K562 (cell line): ENCODE results near the gene LPAR5. TPM values are rescaled to one million over a fixed set of nuclear protein-coding genes. Genes with fewer than 3 reads are reported as not detected.

ENCODE experiments used
- ATAC-seq: fragments of 200-7000 bp; cut with Tn5 transposase; 3 replicates; pipeline ENCODE4 v1.9.1; 2020; ENCODE audit warnings: moderate library complexity
- BruUV-seq: library from RNA; stranded (reverse); fragments of 400-500 nt; replicated peaks from 2 replicates; lab custom pipeline; 2021; lab: Mats Ljungman, UMichigan
- CTCF ChIA-PET: fragments of 300-600 bp; formaldehyde crosslinking; extraction: SDS; loops from one replicate; lab custom pipeline; 2021; ENCODE audit warnings: low intra/inter-chr PET ratio; lab: Yijun Ruan, JAX
- POLR2A ChIA-PET: fragments of 300-600, 350-650 bp; sonication (Branson Sonifier 250); formaldehyde crosslinking; extraction: SDS; loops from one replicate; lab custom pipeline; 2021; ENCODE audit warnings: antibody characterized with exemption, inconsistent platforms; lab: Yijun Ruan, JAX
- DNase-seq, 4 experiments: peaks; one replicate each; pipeline versions ENCODE4 v3.0.0 to v3.0.0-alpha.2; 2011 to 2018; ENCODE audit warnings: low spot score in 3 of 4, mixed read lengths in 3 of 4; ENCODE audit errors: extremely low read depth in 1 of 4
- FAIRE-seq: peaks from 2 replicates; lab custom pipeline; 2011; peaks lifted over from hg19 to GRCh38; lab: Jason Lieb, UNC
- H2AFZ ChIP-seq: 2 replicates; pipeline ENCODE4 v1.6.0; 2011; ENCODE audit warnings: low read depth, low read length, control low read depth, inconsistent platforms
- H3K27ac ChIP-seq: fragments of 200-600 bp; 3 replicates; pipeline ENCODE4 v1.8.0; 2011; ENCODE audit warnings: low read depth, mild to moderate bottlenecking, control low read depth, inconsistent platforms, low read length, moderate library complexity, mixed read lengths; ENCODE audit errors: extremely low read depth
- H3K27me3 ChIP-seq, 2 experiments: fragments of 300-600 bp in 1 of 2; 2 replicates in 1 of 2; 3 replicates in 1 of 2; pipeline versions ENCODE4 v1.6.0 to v1.8.0; 2011; ENCODE audit warnings: inconsistent platforms in 2 of 2, low read length in 2 of 2, mild to moderate bottlenecking in 1 of 2, mixed read lengths in 1 of 2, moderate library complexity in 1 of 2; ENCODE audit not compliant: control insufficient read depth in 2 of 2, insufficient read depth in 2 of 2
- H3K36me3 ChIP-seq: fragments of 300-600 bp; 3 replicates; pipeline ENCODE4 v1.8.0; 2011; ENCODE audit warnings: mild to moderate bottlenecking, low read length, inconsistent platforms; ENCODE audit not compliant: control insufficient read depth, insufficient read depth
- H3K4me1 ChIP-seq, 2 experiments: fragments of 200-600 bp in 1 of 2; replicated peaks in 1 of 2; 2 replicates in 1 of 2; 3 replicates in 1 of 2; pipeline versions ENCODE4 v1.5.1 to v1.8.0; 2011; ENCODE audit warnings: inconsistent platforms in 2 of 2, low read length in 2 of 2, mild to moderate bottlenecking in 1 of 2, mixed read lengths in 1 of 2, moderate library complexity in 1 of 2; ENCODE audit not compliant: control insufficient read depth in 2 of 2, insufficient read depth in 2 of 2
- H3K4me2 ChIP-seq: 2 replicates; pipeline ENCODE4 v1.6.1; 2011; ENCODE audit warnings: low read length, control low read depth, inconsistent platforms, mixed read lengths; ENCODE audit not compliant: insufficient read depth
- H3K4me3 ChIP-seq: fragments of 200-600 bp; sonication (generic), shearing (Covaris generic); 2 replicates; pipeline ENCODE4 v1.5.1; 2016; ENCODE audit warnings: control low read depth, inconsistent platforms
- H3K79me2 ChIP-seq: fragments of 200-600 bp; 3 replicates; pipeline ENCODE4 v1.8.0; 2011; ENCODE audit warnings: low read length, inconsistent platforms; ENCODE audit not compliant: control insufficient read depth, insufficient read depth
- H3K9ac ChIP-seq, 2 experiments: 2 replicates each; pipeline versions ENCODE4 v1.6.0 to v1.6.1; 2011; ENCODE audit warnings: low read depth in 2 of 2, low read length in 2 of 2, control low read depth in 1 of 2, inconsistent platforms in 1 of 2, mild to moderate bottlenecking in 1 of 2, mixed read lengths in 1 of 2; ENCODE audit not compliant: insufficient read depth in 1 of 2
- H3K9me1 ChIP-seq: one replicate; pipeline ENCODE4 v1.6.0; 2011; ENCODE audit warnings: inconsistent platforms, mild to moderate bottlenecking, low read length, moderate library complexity; ENCODE audit not compliant: control insufficient read depth, insufficient read depth
- H3K9me3 ChIP-seq: replicated peaks from 2 replicates; pipeline ENCODE4 v1.5.1; 2011; ENCODE audit warnings: low read depth, low read length, inconsistent platforms; ENCODE audit not compliant: control insufficient read depth, insufficient read depth
- H4K20me1 ChIP-seq: replicated peaks from 2 replicates; pipeline ENCODE4 v1.6.1; 2011; ENCODE audit warnings: low read length, inconsistent platforms, mixed read lengths; ENCODE audit not compliant: control insufficient read depth, insufficient read depth
- ARID3A ChIP-seq: IDR thresholded peaks from 2 replicates; pipeline ENCODE4 v1.6.1; 2012; ENCODE audit warnings: low read depth, low read length, improper control_type of control experiment, borderline replicate concordance
- C11orf30 ChIP-seq: fragments of 450-650 bp; IDR thresholded peaks from 2 replicates; pipeline ENCODE4 v1.6.1; 2016; ENCODE audit warnings: low read depth, mild to moderate bottlenecking
- CTCF ChIP-seq, 3 experiments: IDR thresholded peaks in 2 of 3; conservative IDR thresholded peaks in 1 of 3; 2 replicates each; pipeline ENCODE4 v1.5.1; 2011 to 2012; ENCODE audit warnings: low read length in 3 of 3, mild to moderate bottlenecking in 3 of 3, control low read depth in 2 of 3, improper control_type of control experiment in 1 of 3, inconsistent platforms in 1 of 3, low read depth in 1 of 3, mixed read lengths in 1 of 3, moderate library complexity in 1 of 3; ENCODE audit not compliant: insufficient read depth in 2 of 3
- KLF1 ChIP-seq: fragments of 450-650 bp; IDR thresholded peaks from 2 replicates; pipeline ENCODE4 v1.6.1; 2016; ENCODE audit warnings: missing genetic modification characterization, missing compliant biosample characterization
- PKNOX1 ChIP-seq: fragments of 450-650 bp; IDR thresholded peaks from 2 replicates; pipeline ENCODE4 v1.6.1; 2016
- POLR2G ChIP-seq: fragments of 200-400 bp; formaldehyde crosslinking; IDR thresholded peaks from 2 replicates; pipeline ENCODE4 v1.6.1; 2017; ENCODE audit warnings: low read depth, mild to moderate bottlenecking, antibody characterized with exemption, low read length, moderate library complexity
- RNF2 ChIP-seq: sonication (generic); IDR thresholded peaks from 2 replicates; pipeline ENCODE4 v1.6.1; 2016
- SIN3A ChIP-seq, 2 experiments: fragments of 150-350 bp in 1 of 2; IDR thresholded peaks; 2 replicates each; pipeline ENCODE4 v1.6.1; 2011 to 2016; ENCODE audit warnings: borderline replicate concordance in 2 of 2, low read depth in 2 of 2, low read length in 2 of 2, mild to moderate bottlenecking in 2 of 2, moderate library complexity in 2 of 2; ENCODE audit not compliant: control insufficient read depth in 1 of 2
- TAL1 ChIP-seq: fragments of 450-650 bp; IDR thresholded peaks from 2 replicates; pipeline ENCODE4 v1.6.1; 2016; ENCODE audit warnings: mild to moderate bottlenecking
- TBL1XR1 ChIP-seq, 2 experiments: IDR thresholded peaks; 2 replicates each; pipeline ENCODE4 v1.6.1; 2012; ENCODE audit warnings: improper control_type of control experiment in 2 of 2, low read length in 2 of 2, mild to moderate bottlenecking in 1 of 2
- TEAD2 ChIP-seq: fragments of 450-650 bp; IDR thresholded peaks from 2 replicates; pipeline ENCODE4 v1.6.1; 2016; ENCODE audit warnings: missing genetic modification characterization, control low read depth, missing compliant biosample characterization
- ZNF140 ChIP-seq: fragments of 250-450 bp; sonication (Bioruptor Pico); IDR thresholded peaks from 2 replicates; pipeline ENCODE4 v1.8.0; 2021; ENCODE audit warnings: moderate library complexity, mild to moderate bottlenecking, inconsistent platforms
- ZNF431 ChIP-seq: sonication (generic); formaldehyde crosslinking; IDR thresholded peaks from 2 replicates; pipeline ENCODE4 v1.8.0; 2022; ENCODE audit warnings: mild to moderate bottlenecking, missing genetic modification reagents
- ZNF511 ChIP-seq: sonication (generic); formaldehyde crosslinking; IDR thresholded peaks from 2 replicates; pipeline ENCODE4 v1.8.0; 2022; ENCODE audit warnings: mild to moderate bottlenecking, missing genetic modification reagents
- ZNF586 ChIP-seq: fragments of 450-650 bp; formaldehyde crosslinking; conservative IDR thresholded peaks from 2 replicates; pipeline ENCODE4 v1.4.0; 2020; ENCODE audit warnings: mild to moderate bottlenecking, moderate library complexity
- WGBS: fragments of 100-300 bp; shearing (Covaris generic); methylation state at CpG from one replicate; pipeline ENCODE4 v1.1.6; 2016; ENCODE audit warnings: low coverage, mixed read lengths; ENCODE audit not compliant: insufficient coverage; ENCODE audit errors: missing lambda C conversion rate; 5-methylcytosine and 5-hydroxymethylcytosine counted together
- in situ Hi-C: fragments of 300-500 bp; cut with MboI; formaldehyde crosslinking; loops from 4 replicates; pipeline ENCODE4 v1.15.0; 2018; ENCODE audit warnings: inconsistent platforms, mixed read lengths
- intact Hi-C: fragments of 100-400 bp; cut with micrococcal nuclease; formaldehyde crosslinking; loops from 2 replicates; pipeline ENCODE4 v1.14.2; 2022
- polyA plus RNA-seq, 8 experiments: library from polyadenylated mRNA; depleted of rRNA in 4 of 8; stranded (reverse) in 5 of 8; unstranded in 3 of 8; fragments of >200 nt; fragmentation: Nextera tagmentation in 2 of 8; fragmentation: Illumina TruSeq in 1 of 8; extraction: Ambion mirVana in 2 of 8; extraction: Trizol in 1 of 8; gene quantifications; 2 replicates each; pipeline versions ENCODE4 v1.2.1 to v1.2.3, GENCODE V29; 2011 to 2014; ENCODE audit warnings: inconsistent platforms in 1 of 8, missing spikeins in 1 of 8
- total RNA-seq, 7 experiments: library from RNA; depleted of rRNA in 6 of 7; stranded (reverse); fragments of >200 nt in 6 of 7; fragmentation: Illumina TruSeq in 2 of 7; extraction: Trizol in 2 of 7; gene quantifications; 2 replicates each; pipeline versions ENCODE4 v1.2.1 to v1.2.3, GENCODE V29; 2011 to 2021; ENCODE audit warnings: low replicate concordance in 1 of 7

Gene LPAR5
- total and polyA plus RNA-seq, 9 of the 15 experiments (the other 6 are each of a cell fraction or from before 2014, with no cell fraction given): 1.3 to 11.7 (median 3.6) TPM

GRCh38 chr12:6635856-6636531 lies at the start of gene LPAR5 (continued):
- TF ChIP-seq POLR2G (peak; percentile 77), RNF2 (no peak), TEAD2 (tag) (no peak), KLF1 (tag) (no peak), SIN3A (IDR thresholded peaks at IDR 0.05; ENCODE audit: borderline replicate concordance in 2 of 2, control insufficient read depth in 1 of 2, low read depth in 2 of 2, low read length in 2 of 2) (0 out of 4 replicates have a peak, but pooled peaks of 1 of the 2 experiments have one; percentile 34), ZNF586 (CRISPR knock-in tag) (no peak), ZNF431 (no peak)

- Histone ChIP-seq H3K27ac (no peak overlapping the region), H3K36me3 (peaks cover 56% of the 10 kb centered on the region), H3K27me3 (no peaks in the 10 kb centered on the region), H3K4me3 (no peak overlapping the region), H3K79me2 (peaks cover 87% of the 10 kb centered on the region), H3K9me3 (no peaks in the 10 kb centered on the region), H3K4me2 (no peak overlapping the region), H3K9ac (no peak overlapping the region), H3K4me1 (peaks cover 0 to 5% of the 10 kb centered on the region in 2 experiments; a peak in 1 of 5 replicates), H2AFZ (no peak overlapping the region), H3K9me1 (no peaks in the 10 kb centered on the region), H4K20me1 (no peaks in the 10 kb centered on the region; the same call in 1 of the 2 replicates)
- no TSS peak for BruUV-seq
- ChIA-PET POLR2A (interaction anchor here (0.6 to 0.9 kb wide), 2 partner anchors 15 to 23 kb away, joined by 3 read pairs; no protein-coding TSS in a partner anchor), CTCF (interaction anchor here (0.6 to 1.1 kb wide), 3 partner anchors 67 to 121 kb away, joined by 3 to 4 read pairs (median 3); no protein-coding TSS in a partner anchor)
- no peak for ATAC-seq
- 43% methylated on average over 5 of the region's 6 CpGs for WGBS
- intact Hi-C loops (loop anchor here (5.0 kb wide), 2 partner anchors 38 to 132 kb away; partner anchors contain the start of gene COPS7A), in situ Hi-C loops (no loop called here)
- DNase-seq: peak; percentile 27 to 69 (median 31)
- FAIRE-seq: peak; percentile 85
- no peak for TF ChIP-seq ARID3A
- TF ChIP-seq CTCF (IDR thresholded peaks at IDR 0.05 in 2 of 3, conservative IDR thresholded peaks at IDR 0.05 in 1 of 3; ENCODE audit: insufficient read depth in 2 of 3, low read depth in 1 of 3, low read length in 3 of 3): peak; percentile 45 to 71 (median 66); a peak in 5 of 6 replicates
- TF ChIP-seq ZNF511 (CRISPR knock-in tag): no peak
- TF ChIP-seq TAL1: no peak
- no peak for TF ChIP-seq PKNOX1
- no peak for TF ChIP-seq C11orf30
- no peak for TF ChIP-seq ZNF140 (CRISPR knock-in tag)
- TF ChIP-seq TBL1XR1 (IDR thresholded peaks at IDR 0.05; ENCODE audit: low read length in 2 of 2): no peak
Observed at GRCh38 chr12:6684609-6685008, 48.9 kb upstream of the LPAR5 start.
